Activated B cell treated with CpG ODN at 0.5 μM for 24 hours (primary cell): ENCODE results near the gene CTBP2. TPM values are rescaled to one million over a fixed set of nuclear protein-coding genes. Genes with fewer than 3 reads are reported as not detected.

Experiments
- ATAC-seq: fragments of 200-7000 bp; cut with Tn5 transposase; one replicate; pipeline ENCODE4 v1.10.0; 2021; ENCODE audit warnings: low read depth, mild to moderate bottlenecking, moderate library complexity
- CTCF ChIA-PET: fragments of 350-600 bp; sonication (Branson Sonifier 250); formaldehyde crosslinking; loops from one replicate; lab custom pipeline; 2021; ENCODE audit warnings: antibody characterized with exemption; lab: Charles Lee
- POLR2A ChIA-PET: fragments of 350-600 bp; sonication (Branson Sonifier 250); formaldehyde crosslinking; loops from one replicate; lab custom pipeline; 2021; ENCODE audit warnings: antibody characterized with exemption; lab: Charles Lee
- DNase-seq: peaks from one replicate; pipeline ENCODE4 v3.0.0; 2022
- H3K27ac Mint-ChIP-seq: one replicate; pipeline ENCODE4 v1.8.0; 2020; ENCODE audit warnings: mixed read lengths
- H3K27me3 Mint-ChIP-seq: one replicate; pipeline ENCODE4 v1.8.0; 2021; ENCODE audit warnings: mixed read lengths
- H3K36me3 Mint-ChIP-seq: one replicate; pipeline ENCODE4 v1.8.0; 2021; ENCODE audit warnings: low read depth, mixed read lengths
- H3K4me1 Mint-ChIP-seq: one replicate; pipeline ENCODE4 v1.8.0; 2021; ENCODE audit warnings: mixed read lengths
- H3K4me3 Mint-ChIP-seq: one replicate; pipeline ENCODE4 v1.8.0; 2020; ENCODE audit warnings: mild to moderate bottlenecking, mixed read lengths
- H3K9me3 Mint-ChIP-seq: one replicate; pipeline ENCODE4 v1.8.0; 2020; ENCODE audit warnings: mixed read lengths
- intact Hi-C: fragments of 100-400 bp; cut with micrococcal nuclease; formaldehyde crosslinking; loops from one replicate; pipeline ENCODE4 v1.15.1; 2024
- total RNA-seq: library from RNA; stranded (reverse); gene quantifications from 2 replicates; pipeline ENCODE4 v1.2.3, GENCODE V29; 2022
- TF ChIP-seq, protein P1 (sequence below): fragments of 200-600 bp; IDR thresholded peaks from one replicate; pipeline ENCODE4 v1.8.0; 2022; ENCODE audit warnings: antibody characterized with exemption, mild to moderate bottlenecking

The CTBP2 gene
- total RNA-seq, 1 donor from 2014 or later, result 0.42 TPM

DNA sequence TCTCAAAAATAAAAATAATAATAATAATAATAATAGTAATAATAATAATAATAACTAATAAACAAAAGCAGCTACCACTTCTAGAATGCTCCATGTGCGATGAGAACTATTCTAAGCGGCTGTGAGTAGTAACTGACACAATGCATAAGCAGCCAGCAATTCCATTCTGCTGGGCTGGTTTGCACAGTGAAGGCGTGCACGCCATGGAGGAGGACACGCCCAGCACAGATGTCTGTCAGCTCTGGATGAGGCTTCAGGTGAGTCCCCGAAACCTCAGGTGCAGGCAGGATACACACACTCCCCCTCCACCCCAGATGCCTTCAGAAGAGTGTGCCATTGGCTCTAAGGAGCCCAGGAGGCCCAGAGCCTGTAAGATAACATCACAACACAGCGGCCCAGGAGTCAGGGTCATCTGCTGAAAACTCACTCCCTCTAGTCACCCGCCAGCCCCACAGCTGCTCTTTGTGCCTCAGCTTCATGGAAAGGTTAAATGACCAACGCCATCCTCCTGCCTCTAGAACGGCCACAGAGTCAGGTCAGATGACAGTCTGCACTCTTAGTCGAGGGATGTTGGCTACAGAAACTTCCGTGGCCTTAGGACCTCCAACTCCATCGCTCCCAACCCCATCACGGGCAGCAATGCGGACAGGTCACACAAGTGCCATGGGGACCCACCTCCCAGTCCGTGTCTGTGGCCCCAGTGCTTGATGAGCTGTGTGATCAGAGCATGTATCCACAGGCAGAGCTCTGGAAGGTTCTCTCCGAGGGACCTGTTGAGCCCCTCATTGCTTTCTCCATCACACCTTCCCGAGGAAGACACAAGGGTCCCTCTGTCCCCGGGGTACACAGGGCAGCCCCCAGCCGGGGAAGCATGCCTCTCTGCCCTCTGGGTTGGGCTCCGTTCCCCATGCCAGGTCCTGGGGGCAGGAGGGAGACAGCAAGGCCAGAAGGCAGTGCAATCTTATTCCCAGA, 103.9 kb downstream of the CTBP2 start:
- intact Hi-C loops, result no loop called here
- Mint-ChIP-seq H3K27me3 (peaks cover 72% of the 10 kb centered on the region), H3K36me3 (no peaks in the 10 kb centered on the region), H3K4me1 (peaks cover 7% of the 10 kb centered on the region), H3K4me3 (no peak overlapping the region), H3K27ac (peak overlapping the region; percentile 18), H3K9me3 (no peaks in the 10 kb centered on the region)
- ChIA-PET POLR2A (no interaction called here), CTCF (no interaction called here)
- DNase-seq (no peak), ATAC-seq (no peak)
- TF ChIP-seq, protein P1, sequence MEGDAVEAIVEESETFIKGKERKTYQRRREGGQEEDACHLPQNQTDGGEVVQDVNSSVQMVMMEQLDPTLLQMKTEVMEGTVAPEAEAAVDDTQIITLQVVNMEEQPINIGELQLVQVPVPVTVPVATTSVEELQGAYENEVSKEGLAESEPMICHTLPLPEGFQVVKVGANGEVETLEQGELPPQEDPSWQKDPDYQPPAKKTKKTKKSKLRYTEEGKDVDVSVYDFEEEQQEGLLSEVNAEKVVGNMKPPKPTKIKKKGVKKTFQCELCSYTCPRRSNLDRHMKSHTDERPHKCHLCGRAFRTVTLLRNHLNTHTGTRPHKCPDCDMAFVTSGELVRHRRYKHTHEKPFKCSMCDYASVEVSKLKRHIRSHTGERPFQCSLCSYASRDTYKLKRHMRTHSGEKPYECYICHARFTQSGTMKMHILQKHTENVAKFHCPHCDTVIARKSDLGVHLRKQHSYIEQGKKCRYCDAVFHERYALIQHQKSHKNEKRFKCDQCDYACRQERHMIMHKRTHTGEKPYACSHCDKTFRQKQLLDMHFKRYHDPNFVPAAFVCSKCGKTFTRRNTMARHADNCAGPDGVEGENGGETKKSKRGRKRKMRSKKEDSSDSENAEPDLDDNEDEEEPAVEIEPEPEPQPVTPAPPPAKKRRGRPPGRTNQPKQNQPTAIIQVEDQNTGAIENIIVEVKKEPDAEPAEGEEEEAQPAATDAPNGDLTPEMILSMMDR, result no peak

DNA sequence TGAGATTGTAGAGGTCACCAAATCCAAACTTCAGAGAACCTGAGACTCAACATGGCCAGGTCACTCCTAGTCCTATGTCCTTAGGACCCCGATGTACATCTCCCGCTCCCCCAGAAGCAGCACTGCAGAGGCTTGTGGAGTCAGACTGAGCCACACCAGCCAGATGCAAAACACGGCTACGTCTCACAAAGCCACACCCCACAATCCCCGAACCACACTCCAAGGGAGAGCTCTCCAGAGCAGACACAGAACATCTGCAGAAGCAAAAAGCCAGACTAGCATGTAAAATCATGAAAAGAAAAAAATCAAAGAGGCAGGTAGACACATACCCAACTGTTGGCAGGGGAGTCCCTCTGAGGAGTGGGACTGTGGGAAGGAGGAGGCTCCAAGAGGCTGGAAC, 104.9 kb downstream of the CTBP2 start:
- ChIA-PET POLR2A (no interaction called here), CTCF (no interaction called here)
- Mint-ChIP-seq H3K27ac (no peak overlapping the region), H3K4me3 (no peak overlapping the region), H3K4me1 (peaks cover 3% of the 10 kb centered on the region), H3K27me3 (peaks cover 70% of the 10 kb centered on the region), H3K9me3 (no peaks in the 10 kb centered on the region), H3K36me3 (no peaks in the 10 kb centered on the region)
- TF ChIP-seq, protein P1, result no peak
- ATAC-seq, result no peak
- intact Hi-C loops, result no loop called here
- no peak for DNase-seq

DNA sequence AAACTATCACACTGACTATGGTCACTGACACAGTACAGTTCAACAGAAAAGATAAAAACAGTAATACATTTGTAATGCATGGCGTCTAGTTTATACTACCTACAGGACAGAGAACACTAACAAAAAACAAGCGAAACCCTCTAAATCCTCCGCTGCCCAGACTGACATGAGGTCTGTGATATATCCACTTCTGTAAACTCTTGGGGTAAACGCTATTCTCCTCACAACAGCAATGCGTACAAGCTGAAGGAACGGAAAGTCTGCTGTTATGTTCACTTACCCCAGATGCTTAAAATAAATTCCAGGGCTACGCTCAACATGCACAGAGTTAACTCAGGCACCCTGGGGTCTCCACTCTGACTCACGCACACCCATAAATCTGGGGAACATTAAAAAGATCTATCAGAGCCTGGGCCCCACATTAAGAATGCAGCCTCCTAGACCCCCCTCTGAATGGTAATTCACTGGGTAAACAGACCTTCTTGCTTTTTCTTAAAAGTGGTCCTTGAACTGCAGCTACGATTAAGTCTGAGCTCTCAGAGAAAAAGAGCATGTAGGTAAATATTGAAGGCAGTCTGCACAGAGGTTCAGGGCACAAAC, 105.6 kb downstream of the CTBP2 start:
- peaks cover 71% of the 10 kb centered on the region for H3K27me3 Mint-ChIP-seq
- ATAC-seq, result no peak
- H3K4me1 Mint-ChIP-seq, result peaks cover 2% of the 10 kb centered on the region
- no peaks in the 10 kb centered on the region for H3K36me3 Mint-ChIP-seq
- intact Hi-C loops, result no loop called here
- H3K27ac Mint-ChIP-seq, result no peak overlapping the region
- no peaks in the 10 kb centered on the region for H3K9me3 Mint-ChIP-seq
- H3K4me3 Mint-ChIP-seq, result no peak overlapping the region
- TF ChIP-seq, protein P1, result no peak
- no peak for DNase-seq
- CTCF ChIA-PET, result no interaction called here
- POLR2A ChIA-PET, result no interaction called here

DNA sequence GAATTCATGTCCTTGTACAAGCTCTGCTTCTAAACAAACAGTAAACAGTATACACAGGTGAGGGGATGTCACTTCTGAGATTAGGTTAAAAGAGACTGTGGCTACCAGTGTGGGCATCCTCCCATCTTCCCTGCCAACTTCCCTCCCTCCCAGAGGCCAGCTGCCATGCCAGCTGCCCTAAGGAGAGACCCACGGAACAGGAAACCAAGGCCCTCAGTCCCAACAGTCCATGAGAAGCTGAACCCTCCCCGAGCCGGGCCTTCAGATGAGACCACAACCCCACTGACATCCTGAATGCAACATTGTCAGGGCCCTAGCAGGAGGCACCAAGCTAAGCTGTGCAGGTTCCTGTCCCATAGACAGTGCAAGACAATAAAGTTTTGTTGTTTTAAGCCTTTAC, 106.1 kb downstream of the CTBP2 start:
- DNase-seq (no peak), ATAC-seq (no peak)
- Mint-ChIP-seq H3K27ac (no peak overlapping the region), H3K4me1 (peaks cover 2% of the 10 kb centered on the region), H3K4me3 (no peak overlapping the region), H3K9me3 (no peaks in the 10 kb centered on the region), H3K27me3 (peaks cover 70% of the 10 kb centered on the region), H3K36me3 (no peaks in the 10 kb centered on the region)
- intact Hi-C loops, result no loop called here
- TF ChIP-seq, protein P1, result no peak
- ChIA-PET POLR2A (no interaction called here), CTCF (no interaction called here)

DNA sequence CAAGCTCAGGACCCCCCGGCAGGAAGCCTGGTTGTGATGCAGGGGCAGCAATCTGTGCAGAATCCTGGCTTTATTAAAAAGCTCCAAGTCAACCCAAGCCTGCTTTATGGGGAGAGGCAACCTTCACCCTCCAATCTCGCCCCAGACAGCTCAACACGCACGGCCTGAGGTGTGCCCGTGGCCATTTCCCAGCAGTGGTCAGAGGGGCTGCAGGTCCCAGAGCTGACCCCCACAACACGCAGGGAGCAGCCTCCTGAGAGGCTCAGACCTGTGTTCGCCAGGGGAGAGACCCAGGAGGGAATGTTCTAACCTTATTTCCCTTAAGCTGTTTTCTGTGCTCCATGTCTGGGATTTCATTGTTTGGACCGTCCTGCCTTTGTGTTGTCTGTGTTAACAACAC, 108.2 kb downstream of the CTBP2 start:
- DNase-seq (no peak), ATAC-seq (no peak)
- Mint-ChIP-seq H3K4me3 (no peak overlapping the region), H3K9me3 (no peaks in the 10 kb centered on the region), H3K36me3 (no peaks in the 10 kb centered on the region), H3K4me1 (no peaks in the 10 kb centered on the region), H3K27ac (no peak overlapping the region), H3K27me3 (peaks cover 65% of the 10 kb centered on the region)
- intact Hi-C loops, result no loop called here
- TF ChIP-seq, protein P1, result no peak
- ChIA-PET POLR2A (no interaction called here), CTCF (no interaction called here)
